Memory B cell (primary cell): ENCODE measurements around the gene GDF7.

Experiments used
- ATAC-seq: fragments of 150-1000 bp; cut with Tn5 transposase; 2 replicates; pipeline ENCODE4 v1.10.0; 2021; ENCODE audit warnings: low read depth, mild to moderate bottlenecking, moderate library complexity
- DNase-seq, 2 donors: peaks; one replicate each; pipeline ENCODE4 v3.0.0; 2022; ENCODE audit warnings: low spot score in 2 of 2
- H3K27ac Mint-ChIP-seq: one replicate; pipeline ENCODE4 v1.8.0; 2022; ENCODE audit warnings: mild to moderate bottlenecking, moderate library complexity, mixed read lengths
- H3K27me3 Mint-ChIP-seq: one replicate; pipeline ENCODE4 v1.8.0; 2022; ENCODE audit warnings: mixed read lengths
- H3K36me3 Mint-ChIP-seq: one replicate; pipeline ENCODE4 v1.8.0; 2022; ENCODE audit warnings: mild to moderate bottlenecking, mixed read lengths
- H3K4me1 Mint-ChIP-seq: one replicate; pipeline ENCODE4 v1.8.0; 2022; ENCODE audit warnings: mixed read lengths
- H3K4me3 Mint-ChIP-seq: one replicate; pipeline ENCODE4 v1.8.0; 2022; ENCODE audit warnings: mild to moderate bottlenecking, moderate library complexity, mixed read lengths
- H3K9me3 Mint-ChIP-seq: one replicate; pipeline ENCODE4 v1.8.0; 2022; ENCODE audit warnings: mixed read lengths

Gene GDF7

DNA sequence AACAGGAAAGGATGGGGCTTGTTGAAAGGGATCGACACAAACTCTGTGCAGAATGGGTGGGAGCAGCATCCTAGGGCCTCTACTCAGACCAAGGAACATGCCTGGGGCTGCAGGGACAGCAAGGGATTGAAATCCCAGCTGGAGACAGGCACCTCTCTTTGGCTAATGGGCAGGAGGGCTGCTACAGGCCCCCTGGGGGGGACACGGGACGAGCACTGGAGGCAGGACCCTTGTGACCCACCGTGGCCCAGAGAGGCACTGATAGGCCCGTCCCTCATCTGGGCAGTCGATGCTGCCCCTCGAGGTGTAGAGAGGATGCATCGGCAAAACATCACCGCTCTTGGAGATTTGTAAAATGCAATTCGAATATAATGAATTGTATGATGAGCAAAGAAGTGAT is 21.2 kb upstream of the GDF7 start:
- Mint-ChIP-seq H3K36me3 (peaks cover 15% of the 10 kb centered on the region), H3K9me3 (no peaks in the 10 kb centered on the region), H3K4me3 (no peak overlapping the region), H3K27me3 (no peaks in the 10 kb centered on the region), H3K4me1 (peaks cover 39% of the 10 kb centered on the region), H3K27ac (no peak overlapping the region)
- no peak for ATAC-seq
- no peak for DNase-seq

DNA sequence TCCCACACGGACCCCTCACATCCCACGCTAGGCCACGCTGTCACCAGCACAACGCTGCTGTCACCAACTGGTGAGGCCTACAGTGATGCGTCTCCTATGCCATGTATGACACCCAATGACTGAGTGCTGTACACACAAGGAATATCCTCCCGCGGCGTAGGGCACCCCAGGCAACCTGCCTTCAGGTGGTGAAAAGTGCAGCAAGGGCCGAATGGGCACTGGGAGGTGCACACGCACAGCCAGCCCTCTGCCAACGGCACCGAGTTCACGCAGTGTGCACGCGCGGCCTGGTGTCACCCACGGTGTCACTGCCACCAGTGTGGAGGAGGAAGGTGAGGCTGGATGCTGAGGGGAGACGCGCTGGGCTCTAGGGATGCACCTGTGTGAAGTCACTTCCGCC is 20.5 kb upstream of the GDF7 start:
- peaks cover 15% of the 10 kb centered on the region for H3K36me3 Mint-ChIP-seq
- no peaks in the 10 kb centered on the region for H3K9me3 Mint-ChIP-seq
- H3K4me1 Mint-ChIP-seq: peaks cover 42% of the 10 kb centered on the region
- H3K27ac Mint-ChIP-seq: peak overlapping the region; percentile 67
- DNase-seq (no peak), ATAC-seq (no peak)
- H3K4me3 Mint-ChIP-seq: no peak overlapping the region
- no peaks in the 10 kb centered on the region for H3K27me3 Mint-ChIP-seq

DNA sequence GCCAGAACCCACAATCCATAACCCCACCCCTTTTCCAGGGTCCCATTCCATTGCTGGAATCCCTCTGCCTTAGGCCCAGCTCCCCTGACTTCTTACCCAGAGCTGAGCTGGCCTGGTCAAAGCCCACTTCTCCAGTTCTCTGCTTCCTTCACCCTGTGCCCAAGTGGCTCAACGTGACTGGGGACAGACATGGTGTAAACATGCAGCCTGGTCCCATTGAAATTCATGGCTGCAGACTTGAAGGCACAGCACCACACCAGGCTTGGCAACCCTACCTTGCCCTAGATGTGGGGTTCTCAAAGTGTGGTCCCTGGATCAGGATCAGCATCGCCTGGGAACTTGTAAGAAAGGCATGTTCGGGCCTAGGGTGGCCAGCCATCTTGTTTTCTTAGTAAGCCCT is 19.7 kb upstream of the GDF7 start:
- Mint-ChIP-seq H3K4me3 (no peak overlapping the region), H3K4me1 (peaks cover 40% of the 10 kb centered on the region), H3K36me3 (peaks cover 13% of the 10 kb centered on the region), H3K27ac (no peak overlapping the region), H3K27me3 (no peaks in the 10 kb centered on the region), H3K9me3 (no peaks in the 10 kb centered on the region)
- DNase-seq: no peak
- no peak for ATAC-seq

DNA sequence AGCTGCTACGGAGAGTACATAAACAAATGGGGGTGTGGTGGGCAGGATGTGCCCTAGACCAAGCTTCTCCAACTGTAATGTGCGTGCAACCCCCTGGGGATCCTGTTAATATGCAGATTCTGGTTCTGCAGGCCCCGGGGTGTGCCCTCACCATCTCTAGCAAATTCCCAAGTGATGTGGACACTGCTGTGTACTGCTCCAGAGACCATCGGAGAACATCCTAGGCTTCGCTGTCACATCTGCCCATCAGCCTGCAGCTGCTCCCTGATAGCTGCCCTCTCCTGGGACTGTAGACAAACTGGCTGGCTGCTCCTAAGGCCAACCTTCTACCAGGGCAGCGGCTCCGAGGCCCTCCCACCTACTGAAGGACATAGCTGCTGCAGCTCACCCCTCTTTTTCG is 19.2 kb upstream of the GDF7 start:
- Mint-ChIP-seq H3K36me3 (peaks cover 12% of the 10 kb centered on the region), H3K4me3 (no peak overlapping the region), H3K27ac (no peak overlapping the region), H3K27me3 (no peaks in the 10 kb centered on the region), H3K4me1 (peaks cover 37% of the 10 kb centered on the region), H3K9me3 (no peaks in the 10 kb centered on the region)
- ATAC-seq: no peak
- no peak for DNase-seq

DNA sequence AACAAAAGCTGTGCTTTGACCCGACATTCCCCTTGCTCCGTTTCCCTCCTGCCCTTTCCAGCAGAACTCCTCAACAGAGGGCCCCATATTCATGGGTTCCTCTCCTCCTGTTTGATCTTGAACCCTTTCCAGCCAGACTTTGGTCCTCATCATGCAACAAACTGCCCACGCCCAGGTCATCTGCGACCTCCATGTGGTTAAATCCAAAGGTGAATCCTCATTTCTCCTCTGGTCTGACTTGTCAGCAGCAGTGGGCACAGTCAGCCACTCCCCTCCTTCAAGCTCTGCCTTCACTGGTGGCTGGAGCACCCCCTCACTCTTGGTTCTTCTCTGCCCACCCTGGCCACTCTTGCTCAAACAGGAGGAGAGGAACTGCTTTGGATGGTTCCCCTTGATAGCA is 18.7 kb upstream of the GDF7 start:
- H3K9me3 Mint-ChIP-seq: no peaks in the 10 kb centered on the region
- no peaks in the 10 kb centered on the region for H3K27me3 Mint-ChIP-seq
- peak overlapping the region; percentile 94 for H3K27ac Mint-ChIP-seq
- DNase-seq: no peak
- H3K4me1 Mint-ChIP-seq: peaks cover 37% of the 10 kb centered on the region
- no peak for ATAC-seq
- H3K36me3 Mint-ChIP-seq: peaks cover 12% of the 10 kb centered on the region
- H3K4me3 Mint-ChIP-seq: peak overlapping the region; percentile 19

DNA sequence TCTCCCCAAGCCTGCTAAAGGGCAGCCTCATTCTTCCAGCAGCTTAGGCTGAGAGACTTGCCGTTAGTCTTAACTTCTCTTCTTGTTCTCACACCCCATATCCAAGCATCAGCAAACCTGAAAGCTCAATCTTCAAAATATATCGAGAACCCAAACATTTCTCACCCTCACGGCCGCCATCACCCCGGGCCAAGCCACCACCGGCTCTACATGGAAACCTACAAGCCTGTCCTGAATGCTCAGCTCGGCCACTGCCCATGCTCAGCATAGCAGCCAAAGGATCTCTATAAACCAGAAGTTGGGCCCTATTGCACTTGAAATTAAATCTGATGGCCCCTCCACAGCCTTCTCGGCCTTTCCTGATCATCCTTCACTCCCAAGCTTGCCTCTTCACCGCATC is 18.1 kb upstream of the GDF7 start:
- Mint-ChIP-seq H3K4me1 (peaks cover 37% of the 10 kb centered on the region), H3K4me3 (peak overlapping the region; percentile 19), H3K9me3 (no peaks in the 10 kb centered on the region), H3K36me3 (peaks cover 12% of the 10 kb centered on the region), H3K27ac (peak overlapping the region; percentile 94), H3K27me3 (no peaks in the 10 kb centered on the region)
- no peak for ATAC-seq
- DNase-seq: no peak

DNA sequence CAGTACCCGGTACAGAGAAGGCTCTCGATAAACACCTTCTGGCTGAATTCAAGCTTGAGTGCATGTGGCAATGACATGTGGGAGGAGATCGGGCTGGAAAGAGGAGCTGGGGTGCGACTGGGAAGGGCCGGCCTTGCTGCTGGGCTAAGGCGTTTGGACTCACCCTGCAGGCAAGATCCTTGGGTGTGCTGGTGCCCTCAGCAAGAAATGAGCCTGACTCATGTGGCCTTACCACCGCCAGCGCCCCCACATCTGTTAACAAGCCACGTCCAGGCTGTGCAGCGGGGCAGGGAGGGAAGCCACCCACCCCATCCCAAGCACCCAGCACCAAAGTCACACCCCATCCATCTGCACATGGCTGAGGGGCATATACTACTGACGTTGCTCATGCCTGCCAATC is 17.4 kb upstream of the GDF7 start:
- peaks cover 6% of the 10 kb centered on the region for H3K36me3 Mint-ChIP-seq
- no peak for DNase-seq
- no peaks in the 10 kb centered on the region for H3K9me3 Mint-ChIP-seq
- peaks cover under 1% of the 10 kb centered on the region for H3K27me3 Mint-ChIP-seq
- H3K4me1 Mint-ChIP-seq: peaks cover 37% of the 10 kb centered on the region
- ATAC-seq: no peak
- peak overlapping the region; percentile 94 for H3K27ac Mint-ChIP-seq
- H3K4me3 Mint-ChIP-seq: peak overlapping the region; percentile 88

DNA sequence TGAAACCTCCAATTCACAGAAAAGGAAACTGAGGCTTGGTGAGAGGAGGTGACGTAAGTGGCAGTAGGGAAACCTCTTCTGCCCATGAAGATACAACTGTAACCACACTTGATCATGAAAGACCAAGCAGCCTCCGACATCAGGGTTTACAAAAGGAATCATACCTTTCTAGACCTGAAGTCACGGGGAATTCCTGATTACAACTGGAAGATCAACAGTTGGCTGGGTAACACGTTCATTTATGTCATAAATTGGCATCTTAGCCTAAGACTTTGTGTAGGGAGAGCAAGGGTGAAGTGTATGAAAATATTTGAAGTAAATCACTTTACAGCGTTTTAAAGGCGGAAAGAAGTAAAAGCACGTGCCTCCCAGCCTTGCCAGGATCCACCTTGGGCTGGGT is 17.0 kb upstream of the GDF7 start:
- H3K9me3 Mint-ChIP-seq: no peaks in the 10 kb centered on the region
- peak overlapping the region; percentile 88 for H3K4me3 Mint-ChIP-seq
- no peak for DNase-seq
- peak overlapping the region; percentile 94 for H3K27ac Mint-ChIP-seq
- H3K4me1 Mint-ChIP-seq: peaks cover 37% of the 10 kb centered on the region
- peaks cover 1% of the 10 kb centered on the region for H3K27me3 Mint-ChIP-seq
- H3K36me3 Mint-ChIP-seq: peaks cover 3% of the 10 kb centered on the region
- no peak for ATAC-seq

DNA sequence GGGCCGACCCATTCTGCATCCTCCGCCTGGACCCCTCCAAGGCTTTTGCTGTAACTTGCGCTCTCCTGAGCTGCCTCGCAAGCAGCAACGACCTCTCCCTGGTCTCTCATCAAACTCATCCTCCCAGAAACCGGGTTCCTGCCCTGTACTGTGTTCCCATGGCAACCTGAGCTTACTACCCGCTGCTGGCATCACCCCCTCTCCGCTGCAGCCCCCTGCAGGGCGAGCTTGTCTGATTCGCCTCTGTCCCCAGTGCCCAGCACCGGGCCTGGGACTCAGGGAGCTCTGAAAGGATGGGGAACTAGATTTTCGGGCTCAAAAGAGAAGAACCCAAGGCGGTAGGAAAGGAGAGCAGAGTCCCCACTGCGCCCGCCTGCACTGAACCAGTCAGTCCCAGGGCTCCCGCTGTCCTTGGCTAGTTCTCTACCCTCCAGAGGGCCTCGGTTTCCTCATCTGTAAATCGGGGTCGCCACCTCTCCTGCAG is 16.5 kb upstream of the GDF7 start:
- no peaks in the 10 kb centered on the region for H3K9me3 Mint-ChIP-seq
- H3K4me3 Mint-ChIP-seq: peak overlapping the region; percentile 88
- H3K4me1 Mint-ChIP-seq: peaks cover 37% of the 10 kb centered on the region
- ATAC-seq (peak; percentile 4), DNase-seq (no peak)
- H3K27ac Mint-ChIP-seq: peak overlapping the region; percentile 94
- peaks cover 1% of the 10 kb centered on the region for H3K27me3 Mint-ChIP-seq
- peaks cover 2% of the 10 kb centered on the region for H3K36me3 Mint-ChIP-seq

DNA sequence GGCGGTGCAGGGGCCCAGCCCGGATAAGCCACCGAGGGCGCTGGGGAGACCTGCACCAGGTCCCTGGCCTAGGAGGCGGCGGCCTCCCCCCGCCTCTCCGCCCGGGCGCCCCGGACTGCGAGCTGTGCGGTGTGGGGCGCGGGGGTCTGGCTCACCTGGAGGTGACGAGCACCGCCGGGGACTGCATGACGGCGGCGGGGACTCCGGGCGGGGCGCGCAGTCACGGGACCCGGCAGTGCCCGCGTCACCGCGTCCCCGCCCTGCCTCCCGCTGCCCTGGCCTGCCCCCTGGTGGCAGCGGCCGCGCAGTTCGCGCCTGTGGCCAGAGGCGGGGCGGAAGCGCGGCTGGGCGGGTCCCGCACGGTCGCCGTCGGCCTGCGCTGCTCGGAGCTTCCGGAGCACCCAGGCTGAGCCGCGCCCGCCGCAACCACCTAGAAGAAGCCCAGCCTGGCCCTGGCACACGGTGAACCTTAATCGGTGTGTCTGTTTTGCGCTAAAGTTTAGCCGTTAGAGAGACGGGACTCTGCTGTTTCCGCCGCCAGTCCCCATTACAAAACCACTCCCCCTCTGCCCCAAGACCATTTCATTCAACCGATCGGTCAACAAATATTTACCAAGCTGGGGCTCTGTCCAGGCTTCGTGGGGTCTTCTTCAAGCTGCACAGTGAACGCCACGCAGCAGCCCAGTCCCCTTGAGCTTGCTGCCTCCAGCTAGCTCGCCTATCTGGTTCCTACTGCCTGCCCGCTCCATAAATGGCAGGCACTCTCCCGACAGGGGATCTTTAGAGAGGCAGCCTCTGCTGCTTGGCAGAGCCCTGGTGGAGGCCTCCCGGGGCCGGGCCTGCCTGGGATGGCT is 15.8 kb upstream of the GDF7 start, which contains the start of gene HS1BP3:
Gene HS1BP3 (minus strand): TSS at position 222 of the 854 bp plus-strand sequence. CDS start 35 bp downstream, at position 187.
- ATAC-seq: peak; percentile 88
- Mint-ChIP-seq H3K4me3 (peak within 1 kb of the TSS; percentile 88), H3K4me1 (peaks cover 37% of the 10 kb centered on the region), H3K36me3 (peaks cover 2% of the 10 kb centered on the region), H3K9me3 (no peaks in the 10 kb centered on the region), H3K27ac (peak within 1 kb of the TSS; percentile 94), H3K27me3 (peaks cover 1% of the 10 kb centered on the region)
- peak; percentile 98 for DNase-seq

DNA sequence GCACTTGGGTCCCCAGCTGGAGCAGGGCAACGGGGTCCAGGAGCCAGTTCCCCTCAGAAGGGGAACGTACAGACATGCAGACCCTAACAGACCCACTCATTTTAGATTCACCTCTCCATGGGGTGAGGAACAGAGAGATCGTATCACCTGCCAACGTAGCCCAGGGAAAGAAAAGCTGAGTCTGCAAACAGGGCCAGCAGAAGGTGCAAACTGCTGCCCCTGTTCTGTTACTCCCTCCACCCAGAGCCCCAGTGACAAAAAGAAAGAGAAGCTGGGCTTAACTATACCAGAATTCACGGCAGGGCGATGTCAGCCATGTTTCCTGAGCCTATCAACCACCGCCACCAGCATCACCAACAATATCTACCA is 15.2 kb upstream of the GDF7 start:
- Mint-ChIP-seq H3K27me3 (peaks cover 3% of the 10 kb centered on the region), H3K9me3 (no peaks in the 10 kb centered on the region), H3K4me3 (peak overlapping the region; percentile 88), H3K4me1 (peaks cover 33% of the 10 kb centered on the region), H3K27ac (peak overlapping the region; percentile 94), H3K36me3 (no peaks in the 10 kb centered on the region)
- ATAC-seq (no peak), DNase-seq (no peak)

DNA sequence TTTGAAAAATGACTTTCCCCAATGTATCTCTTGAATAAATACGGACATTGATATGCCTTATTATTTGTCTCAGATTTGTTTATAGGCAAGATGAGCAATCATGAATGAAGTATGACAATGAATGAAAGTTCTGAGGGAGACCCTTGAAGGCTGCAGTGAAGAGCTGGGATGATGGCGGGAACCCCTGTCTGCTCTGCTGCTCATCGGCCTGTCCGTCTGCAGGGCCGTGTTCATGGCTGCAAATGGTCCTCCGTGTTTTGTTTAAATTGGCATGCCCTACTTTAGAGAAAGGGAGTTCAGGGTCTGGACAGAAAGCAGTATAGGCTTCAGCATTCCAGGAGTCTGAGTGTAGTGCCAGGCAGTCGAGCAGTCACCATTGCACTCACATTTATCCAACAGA is 14.8 kb upstream of the GDF7 start:
- H3K4me3 Mint-ChIP-seq: no peak overlapping the region
- H3K27ac Mint-ChIP-seq: peak overlapping the region; percentile 94
- H3K9me3 Mint-ChIP-seq: no peaks in the 10 kb centered on the region
- DNase-seq: no peak
- peaks cover 33% of the 10 kb centered on the region for H3K4me1 Mint-ChIP-seq
- peaks cover 3% of the 10 kb centered on the region for H3K27me3 Mint-ChIP-seq
- no peak for ATAC-seq
- no peaks in the 10 kb centered on the region for H3K36me3 Mint-ChIP-seq

DNA sequence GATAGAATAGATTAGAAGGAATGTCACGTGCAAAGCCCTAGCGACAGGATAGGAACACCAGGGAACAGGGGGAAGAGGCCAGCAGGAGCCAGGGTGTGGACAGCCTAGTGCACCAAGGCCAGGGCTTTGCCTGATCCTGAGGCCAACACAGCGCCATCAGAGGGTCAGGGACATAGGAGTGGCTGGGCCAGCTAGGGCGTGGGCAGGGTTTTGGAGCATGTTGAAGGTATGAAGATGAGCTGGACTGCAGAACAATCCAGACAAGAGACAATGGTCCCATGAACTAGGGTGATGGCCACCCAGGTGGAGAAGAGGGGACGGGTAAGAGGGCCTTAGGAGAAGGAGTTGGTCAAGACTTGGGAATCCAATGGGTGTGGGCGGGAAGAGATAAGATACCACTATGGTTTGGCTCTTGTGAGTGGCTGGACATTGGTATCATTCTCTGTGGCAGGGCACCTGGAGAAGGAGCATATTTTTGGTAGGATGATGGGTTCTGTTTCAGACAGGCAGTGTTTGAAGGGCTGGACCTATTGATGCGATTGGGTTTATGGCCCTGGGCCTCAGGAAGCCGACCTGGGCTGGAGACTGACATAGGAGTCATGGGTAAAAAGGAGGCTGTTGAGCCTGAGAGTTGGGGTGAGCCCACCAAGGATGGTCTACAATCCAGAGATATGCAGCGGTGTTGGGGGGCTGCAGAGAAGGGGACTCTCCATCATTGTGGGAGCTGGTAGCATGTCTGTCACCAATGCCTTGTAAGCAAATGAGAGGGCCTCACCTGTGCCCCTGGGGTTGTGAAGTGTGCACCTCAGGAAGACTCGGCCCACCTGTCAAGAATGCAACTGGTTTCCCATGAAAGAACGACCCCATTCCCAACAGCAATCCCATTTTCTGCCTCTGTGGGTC is 14.0 kb upstream of the GDF7 start:
- peaks cover 28% of the 10 kb centered on the region for H3K4me1 Mint-ChIP-seq
- H3K27me3 Mint-ChIP-seq: peaks cover 3% of the 10 kb centered on the region
- H3K4me3 Mint-ChIP-seq: no peak overlapping the region
- no peak for ATAC-seq
- no peak for DNase-seq
- no peak overlapping the region for H3K27ac Mint-ChIP-seq
- H3K9me3 Mint-ChIP-seq: no peaks in the 10 kb centered on the region
- no peaks in the 10 kb centered on the region for H3K36me3 Mint-ChIP-seq
